GM12878 (cell line): ENCODE results near the gene AP1S1. TPM values are rescaled to one million over a fixed set of nuclear protein-coding genes. Genes with fewer than 3 reads are reported as not detected.

Experiments used
- BHLHE40 ChIP-seq, 2 experiments: fragments of 450-650 bp in 1 of 2; IDR thresholded peaks; 2 replicates each; pipeline ENCODE4 v1.6.1; 2011 to 2017; ENCODE audit warnings: low read depth in 2 of 2, borderline replicate concordance in 1 of 2, improper control_type of control experiment in 1 of 2, low read length in 1 of 2, mild to moderate bottlenecking in 1 of 2
- BRCA1 ChIP-seq: IDR thresholded peaks from 2 replicates; pipeline ENCODE4 v1.6.1; 2011; ENCODE audit warnings: low read depth, low read length, improper control_type of control experiment
- CBX5 ChIP-seq: sonication (generic); IDR thresholded peaks from 2 replicates; pipeline ENCODE4 v1.6.1; 2016; ENCODE audit warnings: low read depth, moderate library complexity, mild to moderate bottlenecking, inconsistent platforms
- EP300 ChIP-seq, 2 experiments: fragments of 150-350 bp in 1 of 2; IDR thresholded peaks; 2 replicates each; pipeline ENCODE4 v1.6.1; 2011 to 2012; ENCODE audit warnings: low read depth in 2 of 2, low read length in 2 of 2, borderline replicate concordance in 1 of 2, improper control_type of control experiment in 1 of 2, inconsistent platforms in 1 of 2; ENCODE audit not compliant: control insufficient read depth in 1 of 2
- FOS ChIP-seq: IDR thresholded peaks from 3 replicates; pipeline ENCODE4 v1.6.1; 2011; ENCODE audit warnings: borderline replicate concordance; ENCODE audit not compliant: insufficient read length; ENCODE audit errors: extremely low read depth
- FOXM1 ChIP-seq: IDR thresholded peaks from 2 replicates; pipeline ENCODE4 v1.6.1; 2012; ENCODE audit warnings: low read depth, mild to moderate bottlenecking, inconsistent platforms, low read length, moderate library complexity
- IKZF1 ChIP-seq: fragments of 450-650 bp; conservative IDR thresholded peaks from 2 replicates; pipeline ENCODE4 v1.6.1; 2017; ENCODE audit warnings: antibody characterized with exemption, mild to moderate bottlenecking
- IKZF2 ChIP-seq, 2 experiments: fragments of 450-650 bp; IDR thresholded peaks; 2 replicates each; pipeline ENCODE4 v1.6.1; 2017; ENCODE audit warnings: mild to moderate bottlenecking in 2 of 2, moderate library complexity in 2 of 2
- IRF5 ChIP-seq: fragments of 450-650 bp; IDR thresholded peaks from 2 replicates; pipeline ENCODE4 v1.6.1; 2017; ENCODE audit warnings: borderline replicate concordance
- KDM1A ChIP-seq: fragments of 200-600 bp; sonication (generic); IDR thresholded peaks from 2 replicates; pipeline ENCODE4 v1.6.1; 2016; ENCODE audit warnings: borderline replicate concordance
- LARP7 ChIP-seq: fragments of 450-650 bp; IDR thresholded peaks from 2 replicates; pipeline ENCODE4 v1.6.1; 2017; ENCODE audit warnings: mild to moderate bottlenecking
- MYB ChIP-seq: fragments of 150-350 bp; IDR thresholded peaks from 2 replicates; pipeline ENCODE4 v1.6.1; 2014; ENCODE audit warnings: mild to moderate bottlenecking, low read depth, low read length, borderline replicate concordance
- RAD21 ChIP-seq: IDR thresholded peaks from 2 replicates; pipeline ENCODE4 v1.6.1; 2011; ENCODE audit warnings: mild to moderate bottlenecking, low read depth, low read length, moderate library complexity; ENCODE audit not compliant: insufficient read depth
- RB1 ChIP-seq: fragments of 450-650 bp; formaldehyde crosslinking; IDR thresholded peaks from 2 replicates; pipeline ENCODE4 v1.6.1; 2017; ENCODE audit warnings: mild to moderate bottlenecking, borderline replicate concordance
- RBBP5 ChIP-seq: fragments of 200-600 bp; sonication (generic); conservative IDR thresholded peaks from 2 replicates; pipeline ENCODE4 v1.6.1; 2016
- RELA ChIP-seq: fragments of 450-650 bp; IDR thresholded peaks from 2 replicates; pipeline ENCODE4 v1.8.0; 2014; ENCODE audit warnings: borderline replicate concordance; ENCODE audit not compliant: partially characterized antibody
- SP1 ChIP-seq: IDR thresholded peaks from one replicate; pipeline ENCODE4 v1.6.1; 2011; ENCODE audit warnings: low read depth, low read length
- SREBF1 ChIP-seq: IDR thresholded peaks from 2 replicates; pipeline ENCODE4 v1.6.1; 2012; ENCODE audit warnings: mild to moderate bottlenecking, low read length
- STAT1 ChIP-seq: fragments of 450-650 bp; conservative IDR thresholded peaks from 2 replicates; pipeline ENCODE4 v1.6.1; 2014; ENCODE audit warnings: antibody characterized with exemption, mild to moderate bottlenecking
- STAT3 ChIP-seq: IDR thresholded peaks from 2 replicates; pipeline ENCODE4 v1.6.1; 2011; ENCODE audit warnings: low read depth, low read length, improper control_type of control experiment
- ZBED1 ChIP-seq: IDR thresholded peaks from 2 replicates; pipeline ENCODE4 v1.6.1; 2016; ENCODE audit warnings: borderline replicate concordance
- ZNF217 ChIP-seq: fragments of 450-650 bp; IDR thresholded peaks from 2 replicates; pipeline ENCODE4 v1.6.1; 2017; ENCODE audit warnings: antibody characterized with exemption, mild to moderate bottlenecking
- polyA plus RNA-seq, 11 experiments: library from polyadenylated mRNA; depleted of rRNA in 4 of 11; unstranded in 6 of 11; stranded (reverse) in 5 of 11; fragments of >200 nt; fragmentation: Nextera tagmentation in 4 of 11; fragmentation: Illumina TruSeq in 1 of 11; extraction: Ambion mirVana in 4 of 11; extraction: Trizol in 1 of 11; gene quantifications; 1 replicate in 1 of 11; 2 replicates in 10 of 11; pipeline versions ENCODE4 v1.2.1 to v1.2.3, GENCODE V29; 2011 to 2016; ENCODE audit warnings: inconsistent platforms in 2 of 11, missing spikeins in 2 of 11, low read depth in 1 of 11
- total RNA-seq, 4 experiments: library from RNA; depleted of rRNA in 3 of 4; stranded (reverse); fragments of >200 nt in 3 of 4; fragmentation: Illumina TruSeq in 1 of 4; extraction: Trizol in 1 of 4; gene quantifications; 2 replicates each; pipeline versions ENCODE4 v1.2.1 to v1.2.3, GENCODE V29; 2013 to 2021
- TF ChIP-seq, protein P1 (sequence below): fragments of 450-650 bp; IDR thresholded peaks from 2 replicates; pipeline ENCODE4 v1.6.1; 2017; ENCODE audit warnings: mild to moderate bottlenecking, moderate library complexity
- TF ChIP-seq, protein P2 (sequence below): IDR thresholded peaks from 2 replicates; pipeline ENCODE4 v1.6.1; 2011; ENCODE audit warnings: mild to moderate bottlenecking, low read depth, low read length, moderate library complexity; ENCODE audit not compliant: insufficient replicate concordance
- TF ChIP-seq, protein P3 (sequence below): IDR thresholded peaks from 2 replicates; pipeline ENCODE4 v1.6.1; 2012; ENCODE audit warnings: low read depth, low read length, improper control_type of control experiment

AP1S1 gene
- total and polyA plus RNA-seq, 10 of the 15 experiments (the other 5 are each of a cell fraction or from before 2014, with no cell fraction given): 2.5 to 121 (median 54.9) TPM

GRCh38 chr7:101153969-101154692 lies at the start of gene AP1S1 (continued):
- TF ChIP-seq KDM1A: no peak
- no peak for TF ChIP-seq RAD21
- TF ChIP-seq, protein P1, sequence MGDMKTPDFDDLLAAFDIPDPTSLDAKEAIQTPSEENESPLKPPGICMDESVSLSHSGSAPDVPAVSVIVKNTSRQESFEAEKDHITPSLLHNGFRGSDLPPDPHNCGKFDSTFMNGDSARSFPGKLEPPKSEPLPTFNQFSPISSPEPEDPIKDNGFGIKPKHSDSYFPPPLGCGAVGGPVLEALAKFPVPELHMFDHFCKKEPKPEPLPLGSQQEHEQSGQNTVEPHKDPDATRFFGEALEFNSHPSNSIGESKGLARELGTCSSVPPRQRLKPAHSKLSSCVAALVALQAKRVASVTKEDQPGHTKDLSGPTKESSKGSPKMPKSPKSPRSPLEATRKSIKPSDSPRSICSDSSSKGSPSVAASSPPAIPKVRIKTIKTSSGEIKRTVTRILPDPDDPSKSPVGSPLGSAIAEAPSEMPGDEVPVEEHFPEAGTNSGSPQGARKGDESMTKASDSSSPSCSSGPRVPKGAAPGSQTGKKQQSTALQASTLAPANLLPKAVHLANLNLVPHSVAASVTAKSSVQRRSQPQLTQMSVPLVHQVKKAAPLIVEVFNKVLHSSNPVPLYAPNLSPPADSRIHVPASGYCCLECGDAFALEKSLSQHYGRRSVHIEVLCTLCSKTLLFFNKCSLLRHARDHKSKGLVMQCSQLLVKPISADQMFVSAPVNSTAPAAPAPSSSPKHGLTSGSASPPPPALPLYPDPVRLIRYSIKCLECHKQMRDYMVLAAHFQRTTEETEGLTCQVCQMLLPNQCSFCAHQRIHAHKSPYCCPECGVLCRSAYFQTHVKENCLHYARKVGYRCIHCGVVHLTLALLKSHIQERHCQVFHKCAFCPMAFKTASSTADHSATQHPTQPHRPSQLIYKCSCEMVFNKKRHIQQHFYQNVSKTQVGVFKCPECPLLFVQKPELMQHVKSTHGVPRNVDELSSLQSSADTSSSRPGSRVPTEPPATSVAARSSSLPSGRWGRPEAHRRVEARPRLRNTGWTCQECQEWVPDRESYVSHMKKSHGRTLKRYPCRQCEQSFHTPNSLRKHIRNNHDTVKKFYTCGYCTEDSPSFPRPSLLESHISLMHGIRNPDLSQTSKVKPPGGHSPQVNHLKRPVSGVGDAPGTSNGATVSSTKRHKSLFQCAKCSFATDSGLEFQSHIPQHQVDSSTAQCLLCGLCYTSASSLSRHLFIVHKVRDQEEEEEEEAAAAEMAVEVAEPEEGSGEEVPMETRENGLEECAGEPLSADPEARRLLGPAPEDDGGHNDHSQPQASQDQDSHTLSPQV: no peak
- TF ChIP-seq STAT3: no peak
- TF ChIP-seq BHLHE40 (IDR thresholded peaks at IDR 0.05; ENCODE audit: borderline replicate concordance in 1 of 2, low read depth in 2 of 2, low read length in 1 of 2): no peak
- peak; percentile 29 for TF ChIP-seq SP1
- TF ChIP-seq IRF5: no peak
- no peak; the same call in none of the 2 replicates for TF ChIP-seq IKZF1
- peak; percentile 96 for TF ChIP-seq RB1
- no peak for TF ChIP-seq FOXM1
- TF ChIP-seq RBBP5: no peak
- TF ChIP-seq, protein P2, sequence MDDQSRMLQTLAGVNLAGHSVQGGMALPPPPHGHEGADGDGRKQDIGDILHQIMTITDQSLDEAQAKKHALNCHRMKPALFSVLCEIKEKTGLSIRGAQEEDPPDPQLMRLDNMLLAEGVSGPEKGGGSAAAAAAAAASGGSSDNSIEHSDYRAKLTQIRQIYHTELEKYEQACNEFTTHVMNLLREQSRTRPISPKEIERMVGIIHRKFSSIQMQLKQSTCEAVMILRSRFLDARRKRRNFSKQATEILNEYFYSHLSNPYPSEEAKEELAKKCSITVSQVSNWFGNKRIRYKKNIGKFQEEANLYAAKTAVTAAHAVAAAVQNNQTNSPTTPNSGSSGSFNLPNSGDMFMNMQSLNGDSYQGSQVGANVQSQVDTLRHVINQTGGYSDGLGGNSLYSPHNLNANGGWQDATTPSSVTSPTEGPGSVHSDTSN: no peak
- TF ChIP-seq FOS: no peak
- TF ChIP-seq MYB: no peak
- TF ChIP-seq, protein P3, sequence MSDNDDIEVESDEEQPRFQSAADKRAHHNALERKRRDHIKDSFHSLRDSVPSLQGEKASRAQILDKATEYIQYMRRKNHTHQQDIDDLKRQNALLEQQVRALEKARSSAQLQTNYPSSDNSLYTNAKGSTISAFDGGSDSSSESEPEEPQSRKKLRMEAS: peak; percentile 74; the same call in 1 of the 2 replicates
- no peak for TF ChIP-seq ZNF217
- peak; percentile 42 for TF ChIP-seq RELA
- no peak for TF ChIP-seq SREBF1
- TF ChIP-seq BRCA1: no peak
- no peak for TF ChIP-seq EP300 (IDR thresholded peaks at IDR 0.05; ENCODE audit: borderline replicate concordance in 1 of 2, control insufficient read depth in 1 of 2, low read depth in 2 of 2, low read length in 2 of 2)
- no peak for TF ChIP-seq CBX5
- TF ChIP-seq STAT1: no peak
- no peak for TF ChIP-seq ZBED1
- peak; percentile 81 for TF ChIP-seq LARP7
- TF ChIP-seq IKZF2 (IDR thresholded peaks at IDR 0.05): no peak
